K562 (cell line): Measurements from ENCODE around the gene RINL. TPM values are rescaled to one million over a fixed set of nuclear protein-coding genes. Genes with fewer than 3 reads are reported as not detected.

ENCODE experiments used
- ATAC-seq: fragments of 200-7000 bp; cut with Tn5 transposase; 3 replicates; pipeline ENCODE4 v1.9.1; 2020; ENCODE audit warnings: moderate library complexity
- BruUV-seq: library from RNA; stranded (reverse); fragments of 400-500 nt; replicated peaks from 2 replicates; lab custom pipeline; 2021; lab: Mats Ljungman, UMichigan
- CTCF ChIA-PET: fragments of 300-600 bp; formaldehyde crosslinking; extraction: SDS; loops from one replicate; lab custom pipeline; 2021; ENCODE audit warnings: low intra/inter-chr PET ratio; lab: Yijun Ruan, JAX
- POLR2A ChIA-PET: fragments of 300-600, 350-650 bp; sonication (Branson Sonifier 250); formaldehyde crosslinking; extraction: SDS; loops from one replicate; lab custom pipeline; 2021; ENCODE audit warnings: antibody characterized with exemption, inconsistent platforms; lab: Yijun Ruan, JAX
- DNase-seq, 4 experiments: peaks; one replicate each; pipeline versions ENCODE4 v3.0.0 to v3.0.0-alpha.2; 2011 to 2018; ENCODE audit warnings: low spot score in 3 of 4, mixed read lengths in 3 of 4; ENCODE audit errors: extremely low read depth in 1 of 4
- FAIRE-seq: peaks from 2 replicates; lab custom pipeline; 2011; peaks lifted over from hg19 to GRCh38; lab: Jason Lieb, UNC
- H2AFZ ChIP-seq: 2 replicates; pipeline ENCODE4 v1.6.0; 2011; ENCODE audit warnings: low read depth, low read length, control low read depth, inconsistent platforms
- H3K27ac ChIP-seq: fragments of 200-600 bp; 3 replicates; pipeline ENCODE4 v1.8.0; 2011; ENCODE audit warnings: low read depth, mild to moderate bottlenecking, control low read depth, inconsistent platforms, low read length, moderate library complexity, mixed read lengths; ENCODE audit errors: extremely low read depth
- H3K27me3 ChIP-seq, 2 experiments: fragments of 300-600 bp in 1 of 2; 2 replicates in 1 of 2; 3 replicates in 1 of 2; pipeline versions ENCODE4 v1.6.0 to v1.8.0; 2011; ENCODE audit warnings: inconsistent platforms in 2 of 2, low read length in 2 of 2, mild to moderate bottlenecking in 1 of 2, mixed read lengths in 1 of 2, moderate library complexity in 1 of 2; ENCODE audit not compliant: control insufficient read depth in 2 of 2, insufficient read depth in 2 of 2
- H3K36me3 ChIP-seq: fragments of 300-600 bp; 3 replicates; pipeline ENCODE4 v1.8.0; 2011; ENCODE audit warnings: mild to moderate bottlenecking, low read length, inconsistent platforms; ENCODE audit not compliant: control insufficient read depth, insufficient read depth
- H3K4me1 ChIP-seq, 2 experiments: fragments of 200-600 bp in 1 of 2; replicated peaks in 1 of 2; 2 replicates in 1 of 2; 3 replicates in 1 of 2; pipeline versions ENCODE4 v1.5.1 to v1.8.0; 2011; ENCODE audit warnings: inconsistent platforms in 2 of 2, low read length in 2 of 2, mild to moderate bottlenecking in 1 of 2, mixed read lengths in 1 of 2, moderate library complexity in 1 of 2; ENCODE audit not compliant: control insufficient read depth in 2 of 2, insufficient read depth in 2 of 2
- H3K4me2 ChIP-seq: 2 replicates; pipeline ENCODE4 v1.6.1; 2011; ENCODE audit warnings: low read length, control low read depth, inconsistent platforms, mixed read lengths; ENCODE audit not compliant: insufficient read depth
- H3K4me3 ChIP-seq: fragments of 200-600 bp; sonication (generic), shearing (Covaris generic); 2 replicates; pipeline ENCODE4 v1.5.1; 2016; ENCODE audit warnings: control low read depth, inconsistent platforms
- H3K79me2 ChIP-seq: fragments of 200-600 bp; 3 replicates; pipeline ENCODE4 v1.8.0; 2011; ENCODE audit warnings: low read length, inconsistent platforms; ENCODE audit not compliant: control insufficient read depth, insufficient read depth
- H3K9ac ChIP-seq, 2 experiments: 2 replicates each; pipeline versions ENCODE4 v1.6.0 to v1.6.1; 2011; ENCODE audit warnings: low read depth in 2 of 2, low read length in 2 of 2, control low read depth in 1 of 2, inconsistent platforms in 1 of 2, mild to moderate bottlenecking in 1 of 2, mixed read lengths in 1 of 2; ENCODE audit not compliant: insufficient read depth in 1 of 2
- H3K9me1 ChIP-seq: one replicate; pipeline ENCODE4 v1.6.0; 2011; ENCODE audit warnings: inconsistent platforms, mild to moderate bottlenecking, low read length, moderate library complexity; ENCODE audit not compliant: control insufficient read depth, insufficient read depth
- H3K9me3 ChIP-seq: replicated peaks from 2 replicates; pipeline ENCODE4 v1.5.1; 2011; ENCODE audit warnings: low read depth, low read length, inconsistent platforms; ENCODE audit not compliant: control insufficient read depth, insufficient read depth
- H4K20me1 ChIP-seq: replicated peaks from 2 replicates; pipeline ENCODE4 v1.6.1; 2011; ENCODE audit warnings: low read length, inconsistent platforms, mixed read lengths; ENCODE audit not compliant: control insufficient read depth, insufficient read depth
- CBX2 ChIP-seq: fragments of 200-600 bp; sonication (generic); IDR thresholded peaks from one replicate; pipeline ENCODE4 v1.6.1; 2012; ENCODE audit warnings: mild to moderate bottlenecking, low read length, inconsistent platforms; ENCODE audit not compliant: insufficient read depth, poor library complexity, severe bottlenecking
- CREB5 ChIP-seq: fragments of 250-450 bp; sonication (Bioruptor Pico); IDR thresholded peaks from 2 replicates; pipeline ENCODE4 v1.5.0; 2020; ENCODE audit warnings: mild to moderate bottlenecking
- EHMT2 ChIP-seq: fragments of 450-650 bp; IDR thresholded peaks from 2 replicates; pipeline ENCODE4 v1.6.1; 2018; ENCODE audit warnings: antibody characterized with exemption
- HDAC6 ChIP-seq: IDR thresholded peaks from 2 replicates; pipeline ENCODE4 v1.6.1; 2012; ENCODE audit warnings: low read depth, mild to moderate bottlenecking, control low read depth, inconsistent platforms, low read length, moderate library complexity
- MEIS2 ChIP-seq: fragments of 450-650 bp; IDR thresholded peaks from 2 replicates; pipeline ENCODE4 v1.6.1; 2014; ENCODE audit warnings: mild to moderate bottlenecking; ENCODE audit not compliant: partially characterized antibody
- MIER1 ChIP-seq: fragments of 450-650 bp; IDR thresholded peaks from 2 replicates; pipeline ENCODE4 v1.6.1; 2016; ENCODE audit warnings: antibody characterized with exemption, mild to moderate bottlenecking, low read depth
- MNT ChIP-seq, 2 experiments: fragments of 450-650 bp; conservative IDR thresholded peaks; 2 replicates each; pipeline ENCODE4 v1.6.1; 2017; ENCODE audit warnings: mild to moderate bottlenecking in 2 of 2, moderate library complexity in 2 of 2
- MTA2 ChIP-seq: fragments of 450-650 bp; IDR thresholded peaks from 2 replicates; pipeline ENCODE4 v1.6.1; 2016; ENCODE audit warnings: low read depth
- SAFB ChIP-seq: fragments of 200-400 bp; formaldehyde crosslinking; IDR thresholded peaks from 2 replicates; pipeline ENCODE4 v1.6.1; 2017; ENCODE audit warnings: low read depth, low read length, borderline replicate concordance
- SIN3B ChIP-seq: fragments of 450-650 bp; IDR thresholded peaks from 2 replicates; pipeline ENCODE4 v1.6.1; 2017; ENCODE audit warnings: low read depth, mild to moderate bottlenecking, moderate library complexity
- SMC3 ChIP-seq: conservative IDR thresholded peaks from 2 replicates; pipeline ENCODE4 v1.6.1; 2011; ENCODE audit warnings: low read depth, low read length, improper control_type of control experiment; ENCODE audit not compliant: insufficient read depth
- TAL1 ChIP-seq: fragments of 450-650 bp; IDR thresholded peaks from 2 replicates; pipeline ENCODE4 v1.6.1; 2016; ENCODE audit warnings: mild to moderate bottlenecking
- ZKSCAN1 ChIP-seq: fragments of 150-350 bp; IDR thresholded peaks from 2 replicates; pipeline ENCODE4 v1.6.1; 2016; ENCODE audit warnings: low read depth, low read length
- ZNF24 ChIP-seq: fragments of 450-650 bp; IDR thresholded peaks from 2 replicates; pipeline ENCODE4 v1.6.1; 2016
- WGBS: fragments of 100-300 bp; shearing (Covaris generic); methylation state at CpG from one replicate; pipeline ENCODE4 v1.1.6; 2016; ENCODE audit warnings: low coverage, mixed read lengths; ENCODE audit not compliant: insufficient coverage; ENCODE audit errors: missing lambda C conversion rate; 5-methylcytosine and 5-hydroxymethylcytosine counted together
- in situ Hi-C: fragments of 300-500 bp; cut with MboI; formaldehyde crosslinking; loops from 4 replicates; pipeline ENCODE4 v1.15.0; 2018; ENCODE audit warnings: inconsistent platforms, mixed read lengths
- intact Hi-C: fragments of 100-400 bp; cut with micrococcal nuclease; formaldehyde crosslinking; loops from 2 replicates; pipeline ENCODE4 v1.14.2; 2022
- polyA plus RNA-seq, 8 experiments: library from polyadenylated mRNA; depleted of rRNA in 4 of 8; stranded (reverse) in 5 of 8; unstranded in 3 of 8; fragments of >200 nt; fragmentation: Nextera tagmentation in 2 of 8; fragmentation: Illumina TruSeq in 1 of 8; extraction: Ambion mirVana in 2 of 8; extraction: Trizol in 1 of 8; gene quantifications; 2 replicates each; pipeline versions ENCODE4 v1.2.1 to v1.2.3, GENCODE V29; 2011 to 2014; ENCODE audit warnings: inconsistent platforms in 1 of 8, missing spikeins in 1 of 8
- total RNA-seq, 7 experiments: library from RNA; depleted of rRNA in 6 of 7; stranded (reverse); fragments of >200 nt in 6 of 7; fragmentation: Illumina TruSeq in 2 of 7; extraction: Trizol in 2 of 7; gene quantifications; 2 replicates each; pipeline versions ENCODE4 v1.2.1 to v1.2.3, GENCODE V29; 2011 to 2021; ENCODE audit warnings: low replicate concordance in 1 of 7
- TF ChIP-seq, protein P1 (sequence below): IDR thresholded peaks from 2 replicates; pipeline ENCODE4 v1.6.1; 2011; ENCODE audit warnings: borderline replicate concordance, low read depth, mild to moderate bottlenecking, moderate library complexity, low read length; ENCODE audit not compliant: insufficient read depth, poor library complexity, severe bottlenecking
- TF ChIP-seq, protein P2 (sequence below): fragments of 450-650 bp; IDR thresholded peaks from 2 replicates; pipeline ENCODE4 v1.6.1; 2016; ENCODE audit warnings: borderline replicate concordance

Gene RINL
- total and polyA plus RNA-seq, 9 of the 15 experiments (the other 6 are each of a cell fraction or from before 2014, with no cell fraction given) = 0.82 to 10.9 (median 4.9) TPM

GRCh38 chr19:38834104-38834490 lies 44.0 kb downstream of the RINL start:
- no peak overlapping the region for H3K4me2 ChIP-seq
- no peak overlapping the region for H3K4me3 ChIP-seq
- no TSS peak for BruUV-seq
- WGBS = 97% methylated on average over 4 of the region's 4 CpGs
- no peak overlapping the region for H3K9ac ChIP-seq
- H3K79me2 ChIP-seq = peaks cover 10% of the 10 kb centered on the region
- DNase-seq (no peak), FAIRE-seq (no peak), ATAC-seq (no peak)
- in situ Hi-C loops (no loop called here), intact Hi-C loops (loop anchor here (5.0 kb wide), 2 partner anchors 97 to 98 kb away; partner anchors contain the start of genes MRPS12 and SARS2)
- no peak overlapping the region for H2AFZ ChIP-seq
- H3K27me3 ChIP-seq = no peaks in the 10 kb centered on the region
- TF ChIP-seq TAL1 (no peak), MTA2 (no peak), CREB5 (CRISPR knock-in tag) (no peak), MEIS2 (no peak), MIER1 (no peak), SIN3B (no peak), MNT (conservative IDR thresholded peaks at IDR 0.05) (no peak), SMC3 (no peak), SAFB (no peak), ZNF24 (no peak), EHMT2 (no peak), ZKSCAN1 (no peak), CBX2 (no peak), HDAC6 (no peak)
- TF ChIP-seq, protein P1, sequence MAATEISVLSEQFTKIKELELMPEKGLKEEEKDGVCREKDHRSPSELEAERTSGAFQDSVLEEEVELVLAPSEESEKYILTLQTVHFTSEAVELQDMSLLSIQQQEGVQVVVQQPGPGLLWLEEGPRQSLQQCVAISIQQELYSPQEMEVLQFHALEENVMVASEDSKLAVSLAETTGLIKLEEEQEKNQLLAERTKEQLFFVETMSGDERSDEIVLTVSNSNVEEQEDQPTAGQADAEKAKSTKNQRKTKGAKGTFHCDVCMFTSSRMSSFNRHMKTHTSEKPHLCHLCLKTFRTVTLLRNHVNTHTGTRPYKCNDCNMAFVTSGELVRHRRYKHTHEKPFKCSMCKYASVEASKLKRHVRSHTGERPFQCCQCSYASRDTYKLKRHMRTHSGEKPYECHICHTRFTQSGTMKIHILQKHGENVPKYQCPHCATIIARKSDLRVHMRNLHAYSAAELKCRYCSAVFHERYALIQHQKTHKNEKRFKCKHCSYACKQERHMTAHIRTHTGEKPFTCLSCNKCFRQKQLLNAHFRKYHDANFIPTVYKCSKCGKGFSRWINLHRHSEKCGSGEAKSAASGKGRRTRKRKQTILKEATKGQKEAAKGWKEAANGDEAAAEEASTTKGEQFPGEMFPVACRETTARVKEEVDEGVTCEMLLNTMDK = no peak
- TF ChIP-seq, protein P2, sequence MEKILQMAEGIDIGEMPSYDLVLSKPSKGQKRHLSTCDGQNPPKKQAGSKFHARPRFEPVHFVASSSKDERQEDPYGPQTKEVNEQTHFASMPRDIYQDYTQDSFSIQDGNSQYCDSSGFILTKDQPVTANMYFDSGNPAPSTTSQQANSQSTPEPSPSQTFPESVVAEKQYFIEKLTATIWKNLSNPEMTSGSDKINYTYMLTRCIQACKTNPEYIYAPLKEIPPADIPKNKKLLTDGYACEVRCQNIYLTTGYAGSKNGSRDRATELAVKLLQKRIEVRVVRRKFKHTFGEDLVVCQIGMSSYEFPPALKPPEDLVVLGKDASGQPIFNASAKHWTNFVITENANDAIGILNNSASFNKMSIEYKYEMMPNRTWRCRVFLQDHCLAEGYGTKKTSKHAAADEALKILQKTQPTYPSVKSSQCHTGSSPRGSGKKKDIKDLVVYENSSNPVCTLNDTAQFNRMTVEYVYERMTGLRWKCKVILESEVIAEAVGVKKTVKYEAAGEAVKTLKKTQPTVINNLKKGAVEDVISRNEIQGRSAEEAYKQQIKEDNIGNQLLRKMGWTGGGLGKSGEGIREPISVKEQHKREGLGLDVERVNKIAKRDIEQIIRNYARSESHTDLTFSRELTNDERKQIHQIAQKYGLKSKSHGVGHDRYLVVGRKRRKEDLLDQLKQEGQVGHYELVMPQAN = no peak
- ChIA-PET POLR2A (interaction anchor here (0.6 to 2.1 kb wide), 8 partner anchors 10 to 355 kb away, joined by 3 to 7 read pairs (median 3); no protein-coding TSS in a partner anchor), CTCF (no interaction called here)
- no peak overlapping the region for H3K27ac ChIP-seq
- peaks cover 11 to 26% of the 10 kb centered on the region in 2 experiments; a peak in 4 of 5 replicates for H3K4me1 ChIP-seq
- H3K36me3 ChIP-seq = peaks cover 46% of the 10 kb centered on the region
- H3K9me3 ChIP-seq = no peaks in the 10 kb centered on the region
- H3K9me1 ChIP-seq = no peaks in the 10 kb centered on the region
- H4K20me1 ChIP-seq = 0 out of 2 replicates have a peak, but pooled peaks cover 9% of the 10 kb centered on the region
